GM21526 (cell line): ENCODE results near the gene CAMK1D.
"Not testable (repeated sequence)": the region's sequence is repeated elsewhere in the genome, so short reads cannot be mapped to it uniquely, and the experiment has no call there.

Source experiments
- ATAC-seq: cut with Tn5 transposase; IDR thresholded peaks from one replicate; pipeline ENCODE4 v1.9.1; 2021; ENCODE audit warnings: moderate library complexity; ENCODE audit not compliant: unreplicated experiment, low FRiP score

The CAMK1D gene

GRCh38 chr10:12487366-12487765 lies 138.0 kb downstream of the CAMK1D start:
- no peak for ATAC-seq

DNA sequence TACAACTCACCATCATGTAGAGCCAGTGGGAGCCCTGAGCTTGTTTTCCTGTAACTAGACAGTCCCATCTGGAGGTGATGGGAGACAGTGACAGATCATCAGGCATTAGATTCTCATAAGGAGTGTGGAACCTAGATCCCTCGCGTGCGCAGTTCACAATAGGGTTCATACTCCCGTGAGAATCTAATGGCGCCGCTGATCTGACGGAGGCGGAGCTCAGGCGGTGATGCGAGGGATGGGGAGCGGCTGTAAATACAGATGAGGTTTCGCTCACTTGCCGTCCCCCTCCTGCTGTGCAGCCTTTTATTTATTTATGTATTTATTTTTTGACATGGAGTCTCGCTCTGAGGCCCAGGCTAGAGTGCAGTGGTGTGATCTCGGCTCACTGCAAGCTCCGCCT lies 139.3 kb downstream of the CAMK1D start:
- ATAC-seq, result no peak

- no peak for ATAC-seq
These were observed 140.0 kb downstream of the CAMK1D start for GRCh38 chr10:12489357-12489756.

- ATAC-seq, result no peak
These were observed 140.5 kb downstream of the CAMK1D start for GRCh38 chr10:12489806-12490205.

DNA sequence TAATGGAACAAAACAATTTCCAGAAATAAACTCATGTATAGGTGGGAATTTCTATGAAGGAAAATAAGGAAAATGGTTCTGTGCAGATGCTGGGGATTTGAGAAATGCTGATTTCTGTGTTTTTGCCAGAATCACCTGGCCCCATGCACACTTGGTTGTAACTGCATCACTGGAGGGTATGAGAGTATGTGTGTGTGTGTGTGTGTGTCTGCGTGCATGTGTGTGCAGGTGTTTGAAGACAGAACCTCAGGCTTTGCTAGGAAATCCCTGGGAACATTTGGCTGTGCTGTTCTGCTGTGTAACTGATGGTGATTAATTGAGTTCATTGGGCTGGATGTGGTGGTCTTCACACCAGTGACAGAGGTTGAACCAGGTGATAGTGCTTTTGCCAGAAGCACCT lies 141.6 kb downstream of the CAMK1D start:
- no peak for ATAC-seq

DNA sequence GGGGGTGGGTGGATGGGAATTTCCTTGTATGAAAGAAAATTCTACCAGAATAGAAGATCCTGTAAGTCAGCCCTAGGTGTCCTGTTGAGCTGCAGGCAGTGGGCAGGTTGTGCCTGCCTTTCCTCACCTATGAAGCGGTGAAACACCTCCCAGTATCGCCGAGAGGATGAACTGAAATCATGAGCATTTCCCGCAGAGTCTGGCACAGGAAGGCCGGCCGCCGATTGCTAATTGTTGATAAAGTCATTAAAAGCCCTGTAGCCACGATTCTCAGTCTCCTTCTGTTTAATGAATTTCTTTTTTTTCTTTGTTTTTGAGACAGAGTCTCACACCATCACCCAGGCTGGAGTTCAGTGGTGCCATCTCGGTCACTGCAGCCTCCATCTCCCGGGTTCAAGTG lies 142.1 kb downstream of the CAMK1D start:
- ATAC-seq, result no peak

DNA sequence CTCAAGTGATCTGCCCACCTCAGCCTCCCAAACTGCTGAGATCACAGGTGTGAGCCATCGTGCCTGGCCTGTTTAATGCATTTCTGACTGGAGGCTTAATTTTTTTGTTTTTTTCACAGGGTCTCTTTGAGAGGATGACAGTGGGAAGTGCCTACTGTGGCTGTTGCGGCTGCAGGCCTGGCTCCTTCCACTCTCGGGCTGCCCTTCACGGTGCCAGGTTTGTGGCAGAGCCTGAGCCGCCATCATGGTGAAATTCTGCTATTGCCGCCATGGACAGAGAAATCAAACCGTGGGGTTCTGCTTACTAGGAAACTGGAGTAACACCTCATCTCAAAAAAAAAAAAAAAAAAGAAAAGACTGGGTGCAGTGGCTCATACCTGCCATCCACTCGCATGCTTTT lies 142.7 kb downstream of the CAMK1D start:
- ATAC-seq, result no peak

DNA sequence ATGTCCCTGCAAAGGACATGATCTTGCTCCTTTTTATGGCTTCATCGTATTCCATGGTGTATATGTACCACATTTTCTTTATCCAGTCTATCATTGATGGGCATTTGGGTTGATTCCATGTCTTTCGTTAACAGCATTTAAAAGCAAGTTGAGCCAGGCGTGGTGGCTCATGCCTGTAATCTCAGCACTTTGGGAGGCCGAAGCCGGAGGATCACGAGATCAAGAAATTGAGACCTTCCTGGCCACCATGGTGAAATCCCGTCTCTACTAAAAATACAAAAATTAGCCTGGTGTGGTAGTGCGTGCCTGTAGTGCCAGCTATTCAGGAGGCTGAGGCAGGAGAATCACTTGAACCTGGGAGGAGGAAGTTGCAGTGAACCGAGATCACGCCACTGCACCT lies 147.7 kb downstream of the CAMK1D start:
- not testable (repeated sequence) for ATAC-seq

DNA sequence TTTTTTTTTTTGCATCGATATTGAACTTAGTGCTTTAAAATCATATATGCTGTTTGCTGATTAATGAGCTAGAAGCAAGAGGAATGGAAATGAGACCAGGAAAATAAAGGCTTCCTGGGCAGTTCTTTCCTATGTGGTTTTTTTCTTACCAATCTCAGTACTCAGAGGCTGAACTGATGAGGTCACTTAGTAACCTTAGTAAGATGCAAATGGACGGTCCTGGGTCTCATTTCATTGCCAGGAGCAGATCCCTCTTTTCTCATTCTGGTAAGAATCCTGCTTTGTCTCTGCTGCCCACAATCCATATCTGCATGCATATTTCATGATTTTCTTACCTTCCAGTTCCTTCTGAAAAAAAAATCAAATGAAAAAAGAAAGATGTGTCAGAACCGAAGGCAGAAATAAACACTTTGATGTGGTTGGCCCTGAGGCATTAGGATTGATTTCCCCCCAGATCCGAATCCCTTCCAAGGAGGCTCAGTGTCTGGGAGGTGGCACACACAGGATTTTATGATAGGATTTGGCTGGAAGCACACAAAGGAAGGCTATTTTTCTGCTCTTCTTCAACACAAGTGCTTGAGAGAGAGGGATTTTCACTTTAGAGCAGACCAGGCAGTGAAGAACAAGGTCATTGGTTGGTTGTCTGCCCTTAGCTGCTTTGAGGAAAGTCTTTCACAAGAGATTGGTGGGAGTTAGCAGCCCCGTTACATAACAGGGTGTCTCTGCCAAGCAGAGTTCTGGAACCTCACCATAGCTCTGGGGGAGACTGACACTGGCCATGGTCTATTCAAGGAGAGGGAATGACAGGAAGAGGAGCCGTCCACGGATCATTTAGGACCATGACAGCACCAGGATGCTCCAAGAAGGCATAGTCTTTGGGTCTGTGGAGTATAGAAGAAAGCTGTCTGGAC lies 150.0 kb downstream of the CAMK1D start:
- no peak for ATAC-seq

- ATAC-seq, result no peak
These were observed 151.3 kb downstream of the CAMK1D start for GRCh38 chr10:12500381-12501303.

GRCh38 chr10:12501324-12501723 lies 152.0 kb downstream of the CAMK1D start:
- no peak for ATAC-seq

DNA sequence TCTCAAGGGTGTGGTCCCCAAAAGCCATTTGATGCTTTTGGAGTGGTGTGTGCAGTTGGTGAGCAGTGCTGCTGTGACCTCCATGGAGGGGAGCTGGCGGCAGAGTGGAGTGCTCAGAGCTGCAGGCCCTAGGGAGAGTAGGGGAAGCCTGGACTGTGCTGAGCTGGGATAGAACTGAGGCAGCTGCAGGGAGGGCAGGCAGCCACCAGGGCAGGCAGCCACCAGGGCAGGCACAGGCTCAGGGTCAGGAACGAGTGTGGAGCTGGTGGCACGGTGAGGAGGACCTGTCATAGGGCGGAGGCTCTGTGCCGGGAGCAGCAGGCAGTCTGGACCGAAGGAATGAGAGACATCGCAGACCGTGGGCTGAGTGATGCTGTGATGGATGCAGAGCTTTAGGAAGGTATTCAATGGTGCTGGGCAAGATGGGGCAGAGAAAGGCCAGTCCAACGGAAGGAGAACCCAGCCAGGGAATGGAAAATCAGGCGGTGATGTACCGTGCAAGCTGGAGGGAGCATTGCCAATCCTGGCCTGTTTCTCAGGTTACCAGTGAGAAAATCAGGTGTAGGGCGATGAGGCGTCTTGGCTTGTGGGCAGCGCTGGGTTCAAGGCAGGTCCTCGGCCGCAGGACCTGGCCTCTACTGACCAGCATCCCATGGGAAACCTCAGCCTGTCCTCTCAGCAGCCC lies 152.6 kb downstream of the CAMK1D start:
- no peak for ATAC-seq

DNA sequence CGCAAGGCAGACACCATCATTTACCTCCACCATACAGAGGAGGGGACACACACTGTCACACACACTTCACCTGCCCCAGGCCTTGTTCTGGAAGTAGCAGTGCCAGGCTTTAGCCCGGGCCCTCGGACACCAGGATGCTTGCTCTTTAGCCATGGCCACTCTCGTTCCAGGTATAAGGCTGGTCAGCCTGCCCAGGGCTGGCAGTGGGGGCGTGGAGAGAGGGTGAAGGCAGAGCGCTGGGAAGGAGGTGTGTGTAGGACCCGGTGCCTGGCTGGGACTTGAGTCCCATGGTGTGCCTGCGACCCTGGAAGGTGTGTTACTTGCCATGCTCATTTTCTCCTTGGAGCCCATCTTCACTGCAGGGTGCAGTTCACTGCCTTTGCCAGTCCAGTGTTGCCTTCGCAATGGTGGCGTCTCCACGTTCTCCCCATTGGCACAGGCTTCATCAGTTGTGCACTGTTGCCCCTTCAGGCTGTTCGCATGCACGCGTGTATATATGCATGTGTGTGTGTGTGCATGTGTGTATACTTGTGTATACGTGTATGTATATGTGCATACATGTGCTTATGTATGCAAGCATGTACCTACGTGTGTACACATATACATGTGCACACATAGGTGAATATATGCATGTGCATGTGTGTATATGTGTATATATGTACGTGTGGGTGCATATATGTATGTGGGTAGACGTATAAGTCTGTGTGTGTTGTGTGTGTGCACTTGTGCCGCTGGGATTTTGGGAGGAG lies 153.4 kb downstream of the CAMK1D start:
- ATAC-seq, result no peak

GRCh38 chr10:12503311-12503710 lies 154.0 kb downstream of the CAMK1D start:
- ATAC-seq, result no peak

- no peak for ATAC-seq
These were observed 154.8 kb downstream of the CAMK1D start for GRCh38 chr10:12504176-12504575.

DNA sequence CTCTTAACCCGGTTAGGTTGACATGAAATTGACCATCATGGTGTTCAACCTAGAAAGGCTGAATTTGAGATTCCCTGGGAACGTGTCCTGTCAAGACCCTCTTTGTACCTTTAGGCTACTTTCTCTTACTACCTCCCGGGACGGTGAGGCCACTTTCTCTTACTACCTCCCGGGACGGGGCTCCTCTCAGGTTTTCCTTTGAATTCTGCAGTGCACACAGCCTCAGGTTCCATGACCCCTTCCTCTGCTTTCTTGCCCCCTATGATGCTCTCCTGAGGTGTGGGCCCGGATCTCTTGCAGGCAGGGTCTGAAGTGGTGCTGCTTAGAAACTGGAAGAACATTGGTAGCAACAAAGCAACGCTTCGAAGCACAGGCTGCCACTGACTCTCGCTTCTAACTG lies 155.3 kb downstream of the CAMK1D start:
- no peak for ATAC-seq

- no peak for ATAC-seq
These were observed 156.3 kb downstream of the CAMK1D start for GRCh38 chr10:12505683-12506082.

GRCh38 chr10:12507165-12507850 lies 158.0 kb downstream of the CAMK1D start:
- no peak for ATAC-seq

- no peak for ATAC-seq
These were observed 158.8 kb downstream of the CAMK1D start for GRCh38 chr10:12508165-12508564.
